Urothelium cell line (cell line): Measurements from ENCODE around the gene CCSER2.

Source experiments
- DNase-seq: peaks from one replicate; pipeline ENCODE4 v3.0.0; 2011; ENCODE audit warnings: low spot score, mixed read lengths
- FAIRE-seq: peaks from 2 replicates; lab custom pipeline; 2011; peaks lifted over from hg19 to GRCh38; lab: Jason Lieb, UNC

Gene CCSER2

GRCh38 chr10:84540617-84541288, 212.4 kb downstream of the CCSER2 start:
- DNase-seq (peak; percentile 81), FAIRE-seq (no peak)

- FAIRE-seq, result no peak
- DNase-seq, result peak; percentile 24
Measured at GRCh38 chr10:84541289-84541637, 212.9 kb downstream of the CCSER2 start.

- no peak for FAIRE-seq
- no peak for DNase-seq
Measured at GRCh38 chr10:84542522-84543490, 214.4 kb downstream of the CCSER2 start.

GRCh38 chr10:84543948-84544347, 215.6 kb downstream of the CCSER2 start:
- FAIRE-seq, result no peak
- no peak for DNase-seq

- FAIRE-seq (no peak), DNase-seq (no peak)
Measured at GRCh38 chr10:84545651-84546050, 217.3 kb downstream of the CCSER2 start.

GRCh38 chr10:84546609-84547008, 218.2 kb downstream of the CCSER2 start:
- DNase-seq (no peak), FAIRE-seq (no peak)

GRCh38 chr10:84547616-84548015, 219.2 kb downstream of the CCSER2 start:
- FAIRE-seq (no peak), DNase-seq (no peak)

GRCh38 chr10:84548869-84549268, 220.5 kb downstream of the CCSER2 start:
- DNase-seq, result no peak
- no peak for FAIRE-seq

- DNase-seq (no peak), FAIRE-seq (no peak)
Measured at GRCh38 chr10:84549368-84550165, 221.2 kb downstream of the CCSER2 start.

- FAIRE-seq, result no peak
- no peak for DNase-seq
Measured at GRCh38 chr10:84550756-84551436, 222.5 kb downstream of the CCSER2 start.

GRCh38 chr10:84551437-84552120, 223.2 kb downstream of the CCSER2 start:
- DNase-seq (no peak), FAIRE-seq (no peak)

GRCh38 chr10:84552478-84552877, 224.1 kb downstream of the CCSER2 start:
- FAIRE-seq (no peak), DNase-seq (no peak)

- FAIRE-seq, result no peak
- DNase-seq, result no peak
Measured at GRCh38 chr10:84562592-84562991, 234.2 kb downstream of the CCSER2 start.

- FAIRE-seq (no peak), DNase-seq (no peak)
Measured at GRCh38 chr10:84563355-84563754, 235.0 kb downstream of the CCSER2 start.

- FAIRE-seq, result no peak
- DNase-seq, result no peak
Measured at GRCh38 chr10:84563868-84564267, 235.5 kb downstream of the CCSER2 start.

GRCh38 chr10:84565881-84566582, 237.6 kb downstream of the CCSER2 start:
- no peak for DNase-seq
- no peak for FAIRE-seq

- FAIRE-seq (no peak), DNase-seq (no peak)
Measured at GRCh38 chr10:84567133-84567532, 238.7 kb downstream of the CCSER2 start.
